SK-N-SH (cell line): ENCODE data around the gene ESF1. TPM values are rescaled to one million over a fixed set of nuclear protein-coding genes. Genes with fewer than 3 reads are reported as not detected.

ENCODE experiments used
- CTCF ChIA-PET: fragments of 300-600, 350-600 bp; formaldehyde crosslinking; extraction: SDS; loops from one replicate; lab custom pipeline; 2021; lab: Yijun Ruan, JAX
- POLR2A ChIA-PET: fragments of 350-600 bp; sonication (Branson Sonifier 250); formaldehyde crosslinking; extraction: SDS; loops from one replicate; lab custom pipeline; 2020; ENCODE audit warnings: antibody characterized with exemption, inconsistent platforms; lab: Yijun Ruan, JAX
- DNase-seq: peaks from one replicate; pipeline ENCODE4 v3.0.0; 2012
- H2AFZ ChIP-seq: fragments of 200-600 bp; sonication (generic); 2 replicates; pipeline ENCODE4 v1.8.1; 2016; ENCODE audit warnings: antibody characterized with exemption, mild to moderate bottlenecking, low read depth
- H3F3A ChIP-seq: fragments of 200-600 bp; sonication (generic); replicated peaks from 2 replicates; pipeline ENCODE3; 2016; ENCODE audit warnings: antibody characterized with exemption, mild to moderate bottlenecking; ENCODE audit not compliant: insufficient read depth
- H3K27ac ChIP-seq, 2 experiments: fragments of 200-500 bp in 1 of 2; fragments of 200-600 bp in 1 of 2; sonication (Bioruptor generic) in 1 of 2; sonication (generic), shearing (Covaris generic) in 1 of 2; 2 replicates each; pipeline versions ENCODE4 v1.5.1 to v1.6.1; 2014 to 2016; ENCODE audit warnings: low read depth in 2 of 2, inconsistent platforms in 1 of 2, low read length in 1 of 2, mild to moderate bottlenecking in 1 of 2, mixed read lengths in 1 of 2
- H3K27me3 ChIP-seq: fragments of 200-600 bp; sonication (generic), shearing (Covaris generic); 2 replicates; pipeline ENCODE4 v1.6.1; 2016; ENCODE audit warnings: mixed run types; ENCODE audit not compliant: insufficient read depth
- H3K36me3 ChIP-seq, 2 experiments: fragments of 200-500 bp in 1 of 2; fragments of 200-600 bp in 1 of 2; sonication (Bioruptor generic) in 1 of 2; sonication (generic) in 1 of 2; replicated peaks in 1 of 2; 2 replicates each; pipeline versions ENCODE3 to v1.5.1; 2014 to 2016; ENCODE audit warnings: low read length in 1 of 2, mild to moderate bottlenecking in 1 of 2; ENCODE audit not compliant: insufficient read depth in 2 of 2, control insufficient read depth in 1 of 2
- H3K4me1 ChIP-seq, 2 experiments: fragments of 200-500 bp in 1 of 2; fragments of 200-600 bp in 1 of 2; sonication (Bioruptor generic) in 1 of 2; sonication (generic), shearing (Covaris generic) in 1 of 2; 2 replicates each; pipeline versions ENCODE4 v1.5.1 to v1.6.1; 2014 to 2016; ENCODE audit warnings: low read depth in 1 of 2, low read length in 1 of 2, mixed run types in 1 of 2; ENCODE audit not compliant: insufficient read depth in 2 of 2, control insufficient read depth in 1 of 2
- H3K4me2 ChIP-seq: fragments of 200-600 bp; sonication (generic), shearing (Covaris generic); 2 replicates; pipeline ENCODE4 v1.6.1; 2017; ENCODE audit warnings: mixed run types
- H3K4me3 ChIP-seq, 2 experiments: fragments of 200-500 bp in 1 of 2; fragments of 200-600 bp in 1 of 2; sonication (Bioruptor generic) in 1 of 2; sonication (generic), shearing (Covaris generic) in 1 of 2; 2 replicates each; pipeline versions ENCODE4 v1.5.1 to v1.8.1; 2014 to 2016; ENCODE audit warnings: low read depth in 2 of 2, inconsistent platforms in 1 of 2, low read length in 1 of 2, mild to moderate bottlenecking in 1 of 2, mixed read lengths in 1 of 2, moderate library complexity in 1 of 2
- H3K79me2 ChIP-seq: fragments of 200-600 bp; sonication (generic); 2 replicates; pipeline ENCODE4 v1.8.1; 2017; ENCODE audit warnings: mild to moderate bottlenecking; ENCODE audit not compliant: insufficient read depth
- H3K9ac ChIP-seq: fragments of 200-600 bp; sonication (generic); 2 replicates; pipeline ENCODE4 v1.6.1; 2017; ENCODE audit warnings: mixed run types
- H3K9me2 ChIP-seq: fragments of 200-600 bp; sonication (generic); 2 replicates; pipeline ENCODE4 v1.6.1; 2017; ENCODE audit warnings: mixed run types
- H3K9me3 ChIP-seq: fragments of 200-600 bp; sonication (generic); 2 replicates; pipeline ENCODE4 v1.6.1; 2017; ENCODE audit warnings: mixed run types, mild to moderate bottlenecking, moderate library complexity
- H4K20me1 ChIP-seq: fragments of 200-600 bp; sonication (generic); 2 replicates; pipeline ENCODE4 v1.6.1; 2017; ENCODE audit warnings: mild to moderate bottlenecking, mixed run types; ENCODE audit not compliant: insufficient read depth
- CHD2 ChIP-seq: fragments of 150-350 bp; IDR thresholded peaks from 2 replicates; pipeline ENCODE4 v1.6.1; 2018; ENCODE audit warnings: low read length; ENCODE audit not compliant: partially characterized antibody
- ELF1 ChIP-seq: IDR thresholded peaks from 2 replicates; pipeline ENCODE4 v1.4.0; 2012
- EP300 ChIP-seq, 2 experiments: IDR thresholded peaks; 2 replicates each; pipeline versions ENCODE4 v1.4.0 to v1.6.1; 2012; ENCODE audit warnings: borderline replicate concordance in 1 of 2, low read depth in 1 of 2, low read length in 1 of 2
- FOXM1 ChIP-seq: IDR thresholded peaks from 2 replicates; pipeline ENCODE4 v1.4.0; 2012; ENCODE audit warnings: low read depth, mild to moderate bottlenecking
- GATA2 ChIP-seq: sonication (generic); formaldehyde crosslinking; IDR thresholded peaks from 2 replicates; pipeline ENCODE4 v1.5.0; 2020; ENCODE audit warnings: mild to moderate bottlenecking, missing genetic modification reagents
- MAX ChIP-seq: IDR thresholded peaks from 2 replicates; pipeline ENCODE4 v1.4.0; 2012; ENCODE audit warnings: low read depth
- MEF2A ChIP-seq: IDR thresholded peaks from 2 replicates; pipeline ENCODE4 v1.4.0; 2012; ENCODE audit warnings: low read depth, borderline replicate concordance
- NFIC ChIP-seq: IDR thresholded peaks from 2 replicates; pipeline ENCODE4 v1.4.0; 2012; ENCODE audit warnings: borderline replicate concordance
- NRF1 ChIP-seq: IDR thresholded peaks from 2 replicates; pipeline ENCODE4 v1.6.1; 2012; ENCODE audit warnings: low read depth, mild to moderate bottlenecking, low read length
- PBX3 ChIP-seq: IDR thresholded peaks from 2 replicates; pipeline ENCODE4; 2012
- POLR2AphosphoS5 ChIP-seq: IDR thresholded peaks from 2 replicates; pipeline ENCODE4 v1.6.1; 2012; ENCODE audit warnings: low read depth, low read length
- RAD21 ChIP-seq: IDR thresholded peaks from 2 replicates; pipeline ENCODE4 v1.6.1; 2012; ENCODE audit warnings: mild to moderate bottlenecking, low read length
- REST ChIP-seq: IDR thresholded peaks from 2 replicates; pipeline ENCODE4 v1.6.1; 2012; ENCODE audit warnings: mild to moderate bottlenecking, low read depth, low read length, moderate library complexity
- RFX5 ChIP-seq: IDR thresholded peaks from 2 replicates; pipeline ENCODE4 v1.6.1; 2012; ENCODE audit warnings: mild to moderate bottlenecking, improper control_type of control experiment, low read length
- SMC3 ChIP-seq: IDR thresholded peaks from 2 replicates; pipeline ENCODE4 v1.6.1; 2012; ENCODE audit warnings: low read depth, low read length, improper control_type of control experiment
- USF1 ChIP-seq: IDR thresholded peaks from 2 replicates; pipeline ENCODE4 v1.4.0; 2012; ENCODE audit warnings: low read depth, borderline replicate concordance
- ZBTB33 ChIP-seq: IDR thresholded peaks from 2 replicates; pipeline ENCODE4 v1.4.0; 2012; ENCODE audit warnings: low read depth, borderline replicate concordance
- WGBS: methylation state at CpG from one replicate; pipeline ENCODE4 v1.1.6; 2017; ENCODE audit warnings: low lambda C conversion rate; 5-methylcytosine and 5-hydroxymethylcytosine counted together
- polyA plus RNA-seq, 3 experiments: library from polyadenylated mRNA; depleted of rRNA; stranded (reverse); fragments of >200 nt; gene quantifications; 2 replicates each; pipeline ENCODE4 v1.2.3, GENCODE V29; 2012

The ESF1 gene
- polyA plus RNA-seq, 1 of the 3 experiments (the other 2 are of a cell fraction): 1.4 TPM

GRCh38 chr20:13671916-13672378, 112.8 kb downstream of the ESF1 start:
- H3K36me3 ChIP-seq: no peaks in the 10 kb centered on the region
- H3K4me3 ChIP-seq: no peak overlapping the region; a peak in 1 of 4 replicates
- H3K9me3 ChIP-seq: no peaks in the 10 kb centered on the region
- no peaks in the 10 kb centered on the region for H3K79me2 ChIP-seq
- H2AFZ ChIP-seq: no peak overlapping the region
- TF ChIP-seq CHD2: no peak
- no peak for TF ChIP-seq NFIC
- TF ChIP-seq MEF2A: no peak
- TF ChIP-seq NRF1: no peak
- TF ChIP-seq, all 33 proteins: peak for 0
- Histone ChIP-seq H3K27ac (no peak overlapping the region), H3K4me1 (no peaks in the 10 kb centered on the region), H3F3A (no peaks in the 10 kb centered on the region), H3K27me3 (no peaks in the 10 kb centered on the region), H3K9me2 (no peaks in the 10 kb centered on the region), H3K4me2 (no peak overlapping the region), H3K9ac (no peak overlapping the region), H4K20me1 (no peaks in the 10 kb centered on the region)
- DNase-seq: no peak
- CTCF ChIA-PET: no interaction called here
- POLR2A ChIA-PET: no interaction called here
- 3% methylated on average over 1 of the region's 1 CpG for WGBS

- H3K4me2 ChIP-seq: no peak overlapping the region
- no peaks in the 10 kb centered on the region for H3F3A ChIP-seq
- no peaks in the 10 kb centered on the region for H3K27me3 ChIP-seq
- no peaks in the 10 kb centered on the region for H3K4me1 ChIP-seq
- POLR2A ChIA-PET: no interaction called here
- no peak overlapping the region for H3K9ac ChIP-seq
- H3K27ac ChIP-seq: no peak overlapping the region
- no peaks in the 10 kb centered on the region for H4K20me1 ChIP-seq
- H3K4me3 ChIP-seq: no peak overlapping the region; a peak in 1 of 4 replicates
- no peak overlapping the region for H2AFZ ChIP-seq
- CTCF ChIA-PET: no interaction called here
- 55% methylated on average over 2 of the region's 2 CpGs for WGBS
- TF ChIP-seq FOXM1 (no peak), RAD21 (no peak), POLR2AphosphoS5 (no peak), PBX3 (no peak)
- H3K79me2 ChIP-seq: no peaks in the 10 kb centered on the region
- no peaks in the 10 kb centered on the region for H3K36me3 ChIP-seq
- no peak for DNase-seq
- no peaks in the 10 kb centered on the region for H3K9me3 ChIP-seq
- H3K9me2 ChIP-seq: no peaks in the 10 kb centered on the region
Measured at GRCh38 chr20:13671512-13671911, 113.2 kb downstream of the ESF1 start.

- no peaks in the 10 kb centered on the region for H3K36me3 ChIP-seq
- TF ChIP-seq MAX: no peak
- no peak for TF ChIP-seq REST
- no peak for TF ChIP-seq MEF2A
- TF ChIP-seq RFX5: no peak
- TF ChIP-seq EP300 (IDR thresholded peaks at IDR 0.05; ENCODE audit: borderline replicate concordance in 1 of 2, low read depth in 1 of 2, low read length in 1 of 2): no peak
- TF ChIP-seq USF1: no peak
- no peak for TF ChIP-seq SMC3
- no peak for TF ChIP-seq GATA2 (CRISPR knock-in tag)
- no peak for TF ChIP-seq ELF1
- TF ChIP-seq ZBTB33: no peak
Measured at GRCh38 chr20:13670160-13670559, 114.6 kb downstream of the ESF1 start.

More at GRCh38 chr20:13670160-13670559, 114.6 kb downstream of the ESF1 start:
- H3K4me3 ChIP-seq: no peak overlapping the region
- CTCF ChIA-PET: no interaction called here
- POLR2A ChIA-PET: no interaction called here
- H3K4me2 ChIP-seq: no peak overlapping the region
- no peak overlapping the region for H3K27ac ChIP-seq
- no peaks in the 10 kb centered on the region for H3F3A ChIP-seq
- H3K9me2 ChIP-seq: no peaks in the 10 kb centered on the region
- no peaks in the 10 kb centered on the region for H3K9me3 ChIP-seq
- H4K20me1 ChIP-seq: no peaks in the 10 kb centered on the region
- H3K27me3 ChIP-seq: no peaks in the 10 kb centered on the region
- no peaks in the 10 kb centered on the region for H3K79me2 ChIP-seq
- no peak for DNase-seq
- no peak overlapping the region for H2AFZ ChIP-seq
- no peaks in the 10 kb centered on the region for H3K4me1 ChIP-seq
- no peak overlapping the region for H3K9ac ChIP-seq
